ENCODE data around the gene PRKCA. TPM values are rescaled to one million over a fixed set of nuclear protein-coding genes. Genes with fewer than 3 reads are reported as not detected.

Gene PRKCA
- total RNA-seq, 4 donors from 2014 or later: 9.0 to 76.1 (median 15.1) TPM

GRCh38 chr17:66814026-66814425 lies 511.6 kb downstream of the PRKCA start:
- intact Hi-C loops (cut with DNase I; ENCODE audit: low total_unique reads): no loop called here
- Histone ChIP-seq H3K27ac (no peak overlapping the region), H3K9me3 (no peaks in the 10 kb centered on the region), H3K27me3 (no peaks in the 10 kb centered on the region), H3K4me3 (no peak overlapping the region), H3K36me3 (no peaks in the 10 kb centered on the region), H3K4me1 (no peaks in the 10 kb centered on the region)
- no peak for DNase-seq
- TF ChIP-seq CTCF (IDR thresholded peaks at IDR 0.05) (no peak), POLR2A (IDR thresholded peaks at IDR 0.05) (no peak)

GRCh38 chr17:66814570-66814969 lies 512.2 kb downstream of the PRKCA start:
- no peaks in the 10 kb centered on the region for H3K9me3 ChIP-seq
- H3K4me3 ChIP-seq: no peak overlapping the region
- TF ChIP-seq CTCF (IDR thresholded peaks at IDR 0.05) (no peak), POLR2A (IDR thresholded peaks at IDR 0.05) (no peak)
- no peaks in the 10 kb centered on the region for H3K36me3 ChIP-seq
- no peaks in the 10 kb centered on the region for H3K4me1 ChIP-seq
- H3K27ac ChIP-seq: no peak overlapping the region
- intact Hi-C loops (cut with DNase I; ENCODE audit: low total_unique reads): no loop called here
- no peak for DNase-seq
- no peaks in the 10 kb centered on the region for H3K27me3 ChIP-seq

- Histone ChIP-seq H3K27me3 (no peaks in the 10 kb centered on the region), H3K9me3 (no peaks in the 10 kb centered on the region), H3K4me3 (no peak overlapping the region), H3K4me1 (no peaks in the 10 kb centered on the region), H3K27ac (no peak overlapping the region), H3K36me3 (no peaks in the 10 kb centered on the region)
- DNase-seq: no peak
- intact Hi-C loops (cut with DNase I; ENCODE audit: low total_unique reads): no loop called here
- no peak for TF ChIP-seq CTCF (IDR thresholded peaks at IDR 0.05)
- no peak for TF ChIP-seq POLR2A (IDR thresholded peaks at IDR 0.05)
Measured at GRCh38 chr17:66817750-66818149, 515.3 kb downstream of the PRKCA start.

- no peak for DNase-seq
Measured at GRCh38 chr17:66819466-66819865, 517.1 kb downstream of the PRKCA start.

GRCh38 chr17:66822009-66822408 lies 519.6 kb downstream of the PRKCA start:
- Histone ChIP-seq H3K4me3 (no peak overlapping the region), H3K27ac (no peak overlapping the region), H3K4me1 (no peaks in the 10 kb centered on the region), H3K27me3 (no peaks in the 10 kb centered on the region), H3K9me3 (no peaks in the 10 kb centered on the region), H3K36me3 (no peaks in the 10 kb centered on the region)
- TF ChIP-seq CTCF (IDR thresholded peaks at IDR 0.05) (no peak), POLR2A (IDR thresholded peaks at IDR 0.05) (no peak)
- no peak for DNase-seq
- intact Hi-C loops (cut with DNase I; ENCODE audit: low total_unique reads): no loop called here

More at GRCh38 chr17:66819466-66819865, 517.1 kb downstream of the PRKCA start:
- H3K27me3 ChIP-seq: no peaks in the 10 kb centered on the region
- H3K27ac ChIP-seq: no peak overlapping the region
- intact Hi-C loops (cut with DNase I; ENCODE audit: low total_unique reads): no loop called here
- H3K4me3 ChIP-seq: no peak overlapping the region
- H3K9me3 ChIP-seq: no peaks in the 10 kb centered on the region
- TF ChIP-seq CTCF (IDR thresholded peaks at IDR 0.05) (no peak), POLR2A (IDR thresholded peaks at IDR 0.05) (no peak)
- H3K4me1 ChIP-seq: no peaks in the 10 kb centered on the region
- H3K36me3 ChIP-seq: no peaks in the 10 kb centered on the region

Measured in uterus (tissue), 4 donors.